Vagina (tissue), 2 donors: ENCODE measurements around the gene LRRC17. TPM values are rescaled to one million over a fixed set of nuclear protein-coding genes. Genes with fewer than 3 reads are reported as not detected.

Experiments used
- DNase-seq, 2 donors: peaks; one replicate each; pipeline ENCODE4 v3.0.0-alpha.2; 2017; ENCODE audit errors: extremely low spot score in 2 of 2
- H3K27ac ChIP-seq: fragments of 200-600 bp; sonication (generic); one replicate; pipeline ENCODE4 v1.5.1; 2019
- H3K27me3 ChIP-seq: fragments of 200-600 bp; sonication (generic); one replicate; pipeline ENCODE4 v1.5.1; 2019
- H3K36me3 ChIP-seq, 2 donors: fragments of 200-600 bp; sonication (generic); one replicate each; pipeline ENCODE4 v1.5.1; 2017 to 2019
- H3K4me1 ChIP-seq: fragments of 200-600 bp; sonication (generic); one replicate; pipeline ENCODE4 v1.5.1; 2019
- H3K4me3 ChIP-seq, 2 donors: fragments of 200-600 bp; sonication (generic); 1 replicate in 1 of 2; 2 replicates in 1 of 2; pipeline ENCODE4 v1.5.1; 2016 to 2019
- H3K9me3 ChIP-seq: fragments of 200-600 bp; sonication (generic); one replicate; pipeline ENCODE4 v1.5.1; 2019
- CTCF ChIP-seq, 3 experiments: fragments of 450-650 bp in 2 of 3; fragments of 200-600 bp in 1 of 3; sonication (generic) in 1 of 3; IDR thresholded peaks; one replicate each; pipeline ENCODE4 v1.5.1; 2017 to 2019; ENCODE audit warnings: antibody characterized with exemption in 3 of 3, mild to moderate bottlenecking in 2 of 3, moderate library complexity in 2 of 3
- POLR2A ChIP-seq, 2 donors: fragments of 450-650 bp; IDR thresholded peaks; one replicate each; pipeline ENCODE4 v1.6.1; 2017; ENCODE audit warnings: antibody characterized with exemption in 2 of 2, mild to moderate bottlenecking in 2 of 2, moderate library complexity in 2 of 2
- POLR2AphosphoS5 ChIP-seq, 2 donors: sonication (generic); formaldehyde crosslinking; IDR thresholded peaks; one replicate each; pipeline ENCODE4 v1.9.0; 2017; ENCODE audit warnings: antibody characterized with exemption in 2 of 2, mild to moderate bottlenecking in 2 of 2, low read depth in 1 of 2; ENCODE audit not compliant: insufficient read depth in 1 of 2
- intact Hi-C: fragments of 100-400 bp; cut with DNase I; formaldehyde crosslinking; loops from one replicate; pipeline ENCODE4 v1.15.1; 2023
- total RNA-seq: library from RNA; depleted of rRNA; stranded (reverse); fragments of >200 nt; gene quantifications from one replicate; pipeline ENCODE4 v1.2.3, GENCODE V29; 2016

Gene LRRC17
- total RNA-seq, 1 donor from 2014 or later = 2.9 TPM

DNA sequence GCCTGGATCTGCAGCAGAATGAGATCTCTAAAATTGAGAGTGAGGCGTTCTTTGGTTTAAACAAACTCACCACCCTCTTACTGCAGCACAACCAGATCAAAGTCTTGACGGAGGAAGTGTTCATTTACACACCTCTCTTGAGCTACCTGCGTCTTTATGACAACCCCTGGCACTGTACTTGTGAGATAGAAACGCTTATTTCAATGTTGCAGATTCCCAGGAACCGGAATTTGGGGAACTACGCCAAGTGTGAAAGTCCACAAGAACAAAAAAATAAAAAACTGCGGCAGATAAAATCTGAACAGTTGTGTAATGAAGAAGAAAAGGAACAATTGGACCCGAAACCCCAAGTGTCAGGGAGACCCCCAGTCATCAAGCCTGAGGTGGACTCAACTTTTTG is 21.4 kb downstream of the LRRC17 start:
- intact Hi-C loops = no loop called here
- Histone ChIP-seq H3K4me3 (peak overlapping the region in 1 of 2 donors; percentile 14), H3K4me1 (peaks cover 20% of the 10 kb centered on the region)

GRCh38 chr7:102934701-102935100 is 21.9 kb downstream of the LRRC17 start:
- H3K27ac ChIP-seq = peak overlapping the region; percentile 77
- H3K27me3 ChIP-seq = no peaks in the 10 kb centered on the region
- no peaks in the 10 kb centered on the region for H3K9me3 ChIP-seq
- TF ChIP-seq CTCF (IDR thresholded peaks at IDR 0.05) (no peak), POLR2AphosphoS5 (IDR thresholded peaks at IDR 0.05; ENCODE audit: insufficient read depth in 1 of 2, low read depth in 1 of 2) (no peak), POLR2A (IDR thresholded peaks at IDR 0.05) (no peak)
- intact Hi-C loops = no loop called here
- H3K4me3 ChIP-seq = no peak overlapping the region
- no peak for DNase-seq
- H3K36me3 ChIP-seq = no peaks in the 10 kb centered on the region
- H3K4me1 ChIP-seq = peaks cover 20% of the 10 kb centered on the region

More for the DNA sequence above, 21.4 kb downstream of the LRRC17 start:
- H3K27ac ChIP-seq = peak overlapping the region; percentile 77
- TF ChIP-seq POLR2A (IDR thresholded peaks at IDR 0.05) (no peak), CTCF (IDR thresholded peaks at IDR 0.05) (no peak), POLR2AphosphoS5 (IDR thresholded peaks at IDR 0.05; ENCODE audit: insufficient read depth in 1 of 2, low read depth in 1 of 2) (no peak)
- no peak for DNase-seq
- no peaks in the 10 kb centered on the region for H3K9me3 ChIP-seq
- H3K27me3 ChIP-seq = no peaks in the 10 kb centered on the region
- H3K36me3 ChIP-seq = no peaks in the 10 kb centered on the region

GRCh38 chr7:102935450-102936115 is 22.8 kb downstream of the LRRC17 start:
- intact Hi-C loops = no loop called here
- Histone ChIP-seq H3K4me1 (peaks cover 20% of the 10 kb centered on the region), H3K27me3 (no peaks in the 10 kb centered on the region), H3K36me3 (no peaks in the 10 kb centered on the region), H3K4me3 (no peak overlapping the region), H3K9me3 (no peaks in the 10 kb centered on the region), H3K27ac (peak overlapping the region; percentile 15)
- DNase-seq = no peak
- TF ChIP-seq POLR2A (IDR thresholded peaks at IDR 0.05) (no peak), POLR2AphosphoS5 (IDR thresholded peaks at IDR 0.05; ENCODE audit: insufficient read depth in 1 of 2, low read depth in 1 of 2) (no peak), CTCF (IDR thresholded peaks at IDR 0.05) (no peak)

DNA sequence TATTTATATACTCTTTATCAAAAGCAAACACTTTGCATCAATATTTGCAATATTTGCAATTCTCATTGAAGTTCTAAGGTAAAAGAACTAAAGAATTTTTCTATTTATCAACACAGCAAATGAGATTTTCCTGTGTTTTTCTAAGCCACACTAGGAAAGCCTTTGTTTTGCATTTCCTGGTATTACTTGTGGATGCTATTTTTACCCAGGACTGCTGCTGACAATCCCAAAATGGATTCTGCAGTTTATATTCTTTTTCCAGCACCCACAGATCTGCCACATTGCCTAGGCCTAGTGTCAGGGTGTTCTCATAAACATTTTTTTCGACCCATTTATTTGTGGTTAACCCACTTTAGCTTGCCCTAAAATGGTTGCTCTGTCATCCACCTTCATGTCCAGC is 25.9 kb downstream of the LRRC17 start:
- TF ChIP-seq POLR2A (IDR thresholded peaks at IDR 0.05) (no peak), POLR2AphosphoS5 (IDR thresholded peaks at IDR 0.05; ENCODE audit: insufficient read depth in 1 of 2, low read depth in 1 of 2) (no peak), CTCF (IDR thresholded peaks at IDR 0.05) (no peak)
- DNase-seq = no peak
- H3K27ac ChIP-seq = no peak overlapping the region
- H3K27me3 ChIP-seq = no peaks in the 10 kb centered on the region
- no peak overlapping the region for H3K4me3 ChIP-seq
- intact Hi-C loops = no loop called here
- no peaks in the 10 kb centered on the region for H3K9me3 ChIP-seq
- peaks cover 12% of the 10 kb centered on the region for H3K4me1 ChIP-seq
- H3K36me3 ChIP-seq = no peaks in the 10 kb centered on the region

- no peaks in the 10 kb centered on the region for H3K36me3 ChIP-seq
Measured at GRCh38 chr7:102942181-102942866, 29.5 kb downstream of the LRRC17 start.

More at GRCh38 chr7:102942181-102942866, 29.5 kb downstream of the LRRC17 start:
- Histone ChIP-seq H3K27me3 (no peaks in the 10 kb centered on the region), H3K4me3 (no peak overlapping the region), H3K9me3 (no peaks in the 10 kb centered on the region), H3K4me1 (peaks cover 9% of the 10 kb centered on the region), H3K27ac (peak overlapping the region; percentile 20)
- TF ChIP-seq POLR2AphosphoS5 (IDR thresholded peaks at IDR 0.05; ENCODE audit: insufficient read depth in 1 of 2, low read depth in 1 of 2) = no peak
- intact Hi-C loops = no loop called here
- no peak for DNase-seq
